Activated T-helper 2 cell treated with anti-CD3 and anti-CD28 coated beads, Interferon-gamma antibody, Interleukin-2, Interleukin-4, amounts not matched to agents 10 μg/mL and 5 μg/mL and 100 μg/mL, durations not matched to agents 14 hours and 24 hours and 36 hours (primary cell): ENCODE results near the gene MYRFL. TPM values are rescaled to one million over a fixed set of nuclear protein-coding genes. Genes with fewer than 3 reads are reported as not detected.

Experiments
- DNase-seq: peaks from one replicate; pipeline ENCODE4 v3.0.0; 2021; ENCODE audit warnings: low spot score
- H3K27ac Mint-ChIP-seq: one replicate; pipeline ENCODE4 v1.8.0; 2021; ENCODE audit warnings: mixed read lengths
- H3K27me3 Mint-ChIP-seq: one replicate; pipeline ENCODE4 v1.8.0; 2021; ENCODE audit warnings: low read depth, mixed read lengths
- H3K36me3 Mint-ChIP-seq: one replicate; pipeline ENCODE4 v1.8.0; 2021; ENCODE audit warnings: low read depth, mixed read lengths
- H3K4me1 Mint-ChIP-seq: one replicate; pipeline ENCODE4 v1.8.0; 2021; ENCODE audit warnings: low read depth, mixed read lengths
- H3K4me3 Mint-ChIP-seq: one replicate; pipeline ENCODE4 v1.8.0; 2021; ENCODE audit warnings: low read depth, mild to moderate bottlenecking, moderate library complexity, mixed read lengths
- H3K9me3 Mint-ChIP-seq: one replicate; pipeline ENCODE4 v1.8.0; 2021; ENCODE audit warnings: mixed read lengths
- intact Hi-C: fragments of 100-400 bp; cut with micrococcal nuclease; formaldehyde crosslinking; loops from one replicate; pipeline ENCODE4 v1.15.1; 2023
- total RNA-seq: library from RNA; stranded (reverse); gene quantifications from 2 replicates; pipeline ENCODE4 v1.2.3, GENCODE V29; 2022

MYRFL gene
- total RNA-seq, 1 donor from 2014 or later, result not detected

DNA sequence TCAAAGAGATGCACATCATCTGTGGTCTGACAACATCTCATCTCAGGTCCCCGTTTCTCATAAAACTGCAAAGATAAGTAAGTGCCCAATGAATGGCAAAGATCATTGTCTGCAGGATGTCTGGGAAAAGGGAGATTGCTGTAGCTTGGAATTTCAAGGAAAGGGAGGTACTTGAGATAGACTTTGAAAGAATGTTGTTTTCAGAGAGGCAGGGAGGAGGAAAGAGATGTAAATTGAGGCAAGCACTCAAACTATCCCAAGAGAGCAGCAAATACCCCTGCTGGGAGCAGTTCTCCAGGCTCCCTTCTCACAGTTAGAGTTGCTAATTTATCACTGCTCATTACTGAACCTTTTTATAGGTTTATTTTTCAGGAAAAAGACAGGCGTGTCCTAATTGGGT, 107.1 kb downstream of the MYRFL start:
- H3K27ac Mint-ChIP-seq, result no peak overlapping the region
- H3K4me1 Mint-ChIP-seq, result no peaks in the 10 kb centered on the region
- H3K36me3 Mint-ChIP-seq, result no peaks in the 10 kb centered on the region
- H3K4me3 Mint-ChIP-seq, result no peak overlapping the region
- peaks cover 7% of the 10 kb centered on the region for H3K27me3 Mint-ChIP-seq
- H3K9me3 Mint-ChIP-seq, result no peaks in the 10 kb centered on the region
- no peak for DNase-seq
- intact Hi-C loops, result no loop called here

DNA sequence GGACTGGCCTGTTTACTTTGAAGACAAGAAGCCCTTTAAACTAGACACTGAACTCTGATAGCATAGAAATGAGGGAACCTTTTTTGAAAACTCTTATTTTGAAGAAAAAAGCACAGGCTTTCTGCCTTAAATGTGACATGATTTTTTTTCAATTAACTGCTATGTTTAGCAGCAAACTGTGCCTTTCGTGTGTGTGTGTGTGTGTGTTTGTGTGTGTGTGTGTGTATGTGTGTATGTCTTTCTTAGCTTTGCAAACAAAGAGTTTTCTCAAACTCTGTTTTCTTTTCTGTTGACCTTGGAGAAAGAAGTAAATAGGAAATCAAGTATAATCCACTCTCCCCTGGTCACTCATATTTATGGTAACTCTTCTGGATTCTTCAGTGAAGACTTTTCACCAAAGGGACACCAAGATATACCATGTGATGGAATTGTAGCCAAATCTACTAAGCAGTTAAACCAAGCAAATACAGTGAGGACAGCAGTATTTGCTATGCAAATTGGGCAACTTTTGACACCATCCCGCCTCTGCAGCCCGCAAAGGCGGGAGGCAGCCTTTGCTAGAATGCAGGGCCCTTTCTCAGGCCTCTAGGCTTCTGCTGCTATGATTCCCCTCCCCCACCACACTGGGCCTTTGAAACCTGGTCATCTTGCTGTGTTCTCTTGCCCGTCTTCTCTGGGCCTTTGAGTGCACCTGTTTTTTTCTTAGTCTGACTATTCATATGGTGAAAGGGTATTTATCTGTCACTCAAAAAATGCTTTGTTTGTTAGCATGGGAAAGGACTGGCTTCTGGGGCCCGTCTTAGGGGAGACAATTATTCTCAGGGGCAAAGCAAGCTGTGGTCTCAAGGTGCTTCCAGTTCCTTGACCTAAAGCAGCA, 107.9 kb downstream of the MYRFL start:
- DNase-seq, result no peak
- H3K4me3 Mint-ChIP-seq, result no peak overlapping the region
- H3K27me3 Mint-ChIP-seq, result peaks cover 5% of the 10 kb centered on the region
- H3K36me3 Mint-ChIP-seq, result no peaks in the 10 kb centered on the region
- H3K4me1 Mint-ChIP-seq, result no peaks in the 10 kb centered on the region
- H3K27ac Mint-ChIP-seq, result no peak overlapping the region
- intact Hi-C loops, result no loop called here
- H3K9me3 Mint-ChIP-seq, result no peaks in the 10 kb centered on the region

DNA sequence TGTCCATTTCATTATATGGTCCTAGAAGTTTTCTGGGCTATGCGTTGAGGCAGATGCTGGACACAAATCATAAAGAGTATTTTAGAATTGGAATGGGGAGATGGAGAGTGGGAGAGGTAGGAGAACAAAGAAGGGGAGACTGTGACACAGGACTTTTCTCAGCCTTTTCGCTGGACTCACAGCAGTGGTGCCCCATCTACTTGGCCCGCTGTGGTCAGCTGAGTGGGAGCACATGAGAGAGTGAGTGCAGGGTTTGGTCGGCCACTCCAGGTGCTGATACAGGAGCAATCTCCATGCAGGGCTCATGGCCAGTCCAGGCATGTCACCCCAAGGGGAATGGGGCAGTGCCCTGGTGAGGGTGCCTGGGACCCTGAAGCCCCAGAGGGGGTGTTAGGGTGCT, 109.0 kb downstream of the MYRFL start:
- intact Hi-C loops, result no loop called here

DNA sequence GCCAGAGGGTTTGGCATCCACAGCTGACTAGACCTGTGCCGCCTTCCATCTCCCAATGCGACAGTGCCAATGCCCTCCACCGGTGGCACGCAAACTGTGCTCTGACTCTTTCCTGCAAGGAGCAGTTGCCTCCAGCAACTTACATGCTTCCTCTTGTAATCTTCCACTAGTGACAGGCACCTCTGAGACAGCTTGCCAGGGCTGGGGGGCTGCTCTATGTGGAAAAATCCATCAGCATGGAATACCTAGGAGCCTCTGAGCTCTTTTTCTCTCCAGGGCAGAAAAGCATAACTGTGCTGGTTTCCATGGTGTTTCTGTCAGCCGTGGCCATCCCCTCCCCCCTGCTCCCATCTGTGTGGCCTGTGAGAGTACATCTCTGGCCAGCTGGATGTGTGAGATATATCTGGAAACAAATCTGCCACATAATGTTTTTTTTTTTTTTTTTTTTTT, 110.6 kb downstream of the MYRFL start:
- Mint-ChIP-seq H3K4me1 (no peaks in the 10 kb centered on the region), H3K4me3 (no peak overlapping the region), H3K27ac (no peak overlapping the region), H3K27me3 (peaks cover 2% of the 10 kb centered on the region), H3K9me3 (no peaks in the 10 kb centered on the region), H3K36me3 (no peaks in the 10 kb centered on the region)
- intact Hi-C loops, result no loop called here
- DNase-seq, result no peak

More for the DNA sequence above, 109.0 kb downstream of the MYRFL start:
- peaks cover 5% of the 10 kb centered on the region for H3K27me3 Mint-ChIP-seq
- H3K36me3 Mint-ChIP-seq, result no peaks in the 10 kb centered on the region
- no peak overlapping the region for H3K4me3 Mint-ChIP-seq
- no peaks in the 10 kb centered on the region for H3K9me3 Mint-ChIP-seq
- H3K4me1 Mint-ChIP-seq, result no peaks in the 10 kb centered on the region
- no peak overlapping the region for H3K27ac Mint-ChIP-seq
- no peak for DNase-seq

DNA sequence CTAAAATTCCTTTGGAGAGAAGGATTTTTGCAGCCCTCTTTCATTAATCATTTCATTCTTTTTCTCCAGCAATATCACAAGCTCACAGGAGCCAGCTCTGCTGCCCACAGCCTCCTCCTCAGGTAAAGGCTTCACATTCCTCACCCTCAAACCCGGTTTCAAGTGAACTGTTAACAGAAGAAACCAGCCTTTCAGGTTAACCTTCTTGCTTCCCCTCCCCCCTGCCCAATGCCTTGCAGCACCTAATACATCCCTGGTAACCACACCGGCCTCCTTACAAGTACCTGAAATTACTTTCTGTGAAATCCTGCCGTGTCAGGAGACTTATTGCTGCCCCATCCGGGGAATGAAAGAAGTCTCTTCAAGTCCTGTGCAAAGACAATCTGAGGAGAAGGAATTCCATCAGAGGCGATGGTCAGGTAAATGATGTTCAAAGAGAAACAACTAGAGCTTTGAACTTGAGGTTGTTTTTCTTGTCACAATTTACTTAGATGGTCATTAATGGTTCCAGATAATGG, 111.2 kb downstream of the MYRFL start:
- H3K36me3 Mint-ChIP-seq, result no peaks in the 10 kb centered on the region
- no peak for DNase-seq
- H3K4me1 Mint-ChIP-seq, result no peaks in the 10 kb centered on the region
- H3K4me3 Mint-ChIP-seq, result no peak overlapping the region
- no peak overlapping the region for H3K27ac Mint-ChIP-seq
- intact Hi-C loops, result no loop called here
- H3K27me3 Mint-ChIP-seq, result peaks cover 2% of the 10 kb centered on the region
- H3K9me3 Mint-ChIP-seq, result no peaks in the 10 kb centered on the region

DNA sequence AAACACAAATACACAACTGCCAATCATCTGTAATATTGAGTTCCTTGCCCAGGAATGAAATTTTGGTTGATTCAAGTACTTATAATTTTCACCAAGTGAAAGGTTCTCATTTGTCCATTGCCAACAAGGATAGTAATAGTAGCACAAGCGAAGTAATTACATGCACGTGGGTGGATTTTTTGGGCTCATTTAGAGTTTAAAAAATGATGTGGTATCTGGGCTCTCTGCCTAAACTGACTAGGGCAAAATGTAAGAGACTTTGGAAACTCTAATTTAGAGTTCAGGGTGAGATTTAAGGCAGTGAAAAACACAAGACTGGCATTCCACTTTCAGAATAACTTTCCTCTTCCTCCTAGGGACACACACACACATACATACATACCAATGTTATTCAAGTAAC, 111.7 kb downstream of the MYRFL start:
- no peak overlapping the region for H3K4me3 Mint-ChIP-seq
- no peaks in the 10 kb centered on the region for H3K36me3 Mint-ChIP-seq
- H3K27ac Mint-ChIP-seq, result no peak overlapping the region
- H3K27me3 Mint-ChIP-seq, result peaks cover 2% of the 10 kb centered on the region
- intact Hi-C loops, result no loop called here
- no peaks in the 10 kb centered on the region for H3K4me1 Mint-ChIP-seq
- DNase-seq, result no peak
- H3K9me3 Mint-ChIP-seq, result no peaks in the 10 kb centered on the region

DNA sequence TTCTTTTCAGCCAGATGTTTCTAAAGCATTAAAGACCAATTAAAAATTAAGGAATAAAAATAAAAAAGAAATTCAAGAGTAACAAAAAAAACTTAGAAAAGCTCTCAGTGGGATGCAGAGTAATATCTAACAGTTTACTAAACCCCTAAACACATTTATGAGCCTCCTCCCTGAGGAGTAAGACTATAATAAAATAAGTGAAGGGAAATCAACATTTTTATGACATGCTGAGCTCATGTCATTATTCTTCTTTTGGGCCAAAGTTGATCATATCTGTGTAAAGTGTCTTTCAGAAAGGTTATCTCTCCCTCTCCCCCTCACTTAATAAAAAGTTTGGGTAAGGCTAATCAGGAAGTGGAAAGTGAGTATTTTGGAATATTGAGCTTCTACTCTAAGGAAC, 122.1 kb downstream of the MYRFL start:
- no peaks in the 10 kb centered on the region for H3K27me3 Mint-ChIP-seq
- no peak overlapping the region for H3K4me3 Mint-ChIP-seq
- H3K27ac Mint-ChIP-seq, result no peak overlapping the region
- no peaks in the 10 kb centered on the region for H3K4me1 Mint-ChIP-seq
- H3K36me3 Mint-ChIP-seq, result no peaks in the 10 kb centered on the region
- intact Hi-C loops, result no loop called here
- DNase-seq, result no peak
- H3K9me3 Mint-ChIP-seq, result no peaks in the 10 kb centered on the region

DNA sequence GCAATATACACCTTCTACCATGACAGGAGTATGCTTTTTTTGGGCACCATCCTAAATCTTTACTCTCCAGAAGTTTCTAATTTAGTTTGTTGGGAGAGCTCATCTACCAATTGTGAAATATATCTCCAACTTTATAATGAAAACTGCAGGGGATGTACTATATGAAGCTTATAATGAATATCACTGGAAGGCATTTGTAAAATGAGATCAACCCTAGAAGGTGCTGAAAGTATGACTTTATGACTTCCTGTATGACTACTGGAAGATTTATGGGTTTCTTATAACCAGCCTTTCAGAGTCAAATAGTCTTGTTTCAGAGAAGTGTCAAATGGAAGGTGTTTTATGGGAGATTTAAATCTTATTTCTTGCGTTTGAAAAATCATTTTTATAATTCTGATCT, 122.9 kb downstream of the MYRFL start:
- intact Hi-C loops, result no loop called here
- H3K9me3 Mint-ChIP-seq, result no peaks in the 10 kb centered on the region
- no peaks in the 10 kb centered on the region for H3K27me3 Mint-ChIP-seq
- H3K4me3 Mint-ChIP-seq, result no peak overlapping the region
- DNase-seq, result no peak
- no peak overlapping the region for H3K27ac Mint-ChIP-seq
- no peaks in the 10 kb centered on the region for H3K4me1 Mint-ChIP-seq
- no peaks in the 10 kb centered on the region for H3K36me3 Mint-ChIP-seq

DNA sequence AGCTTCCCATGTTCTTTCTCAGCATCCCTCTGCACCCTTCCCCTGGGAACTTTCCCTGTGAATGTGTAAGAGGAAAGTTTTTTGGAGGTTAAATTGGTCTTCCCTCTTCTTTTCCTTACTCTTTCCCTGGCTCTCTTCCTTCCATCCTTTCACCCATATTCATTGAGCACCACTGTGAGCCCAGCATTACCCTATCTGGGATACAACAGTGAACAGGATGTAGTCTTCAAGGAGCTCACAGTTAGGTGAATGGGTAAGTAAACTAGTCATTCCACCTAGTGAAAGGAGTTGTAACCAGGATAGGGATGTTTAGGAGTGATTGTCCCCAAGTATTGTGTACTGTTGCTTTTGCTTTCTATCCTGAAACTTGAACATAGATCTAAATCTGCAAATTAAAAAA, 123.8 kb downstream of the MYRFL start:
- H3K27ac Mint-ChIP-seq, result no peak overlapping the region

DNA sequence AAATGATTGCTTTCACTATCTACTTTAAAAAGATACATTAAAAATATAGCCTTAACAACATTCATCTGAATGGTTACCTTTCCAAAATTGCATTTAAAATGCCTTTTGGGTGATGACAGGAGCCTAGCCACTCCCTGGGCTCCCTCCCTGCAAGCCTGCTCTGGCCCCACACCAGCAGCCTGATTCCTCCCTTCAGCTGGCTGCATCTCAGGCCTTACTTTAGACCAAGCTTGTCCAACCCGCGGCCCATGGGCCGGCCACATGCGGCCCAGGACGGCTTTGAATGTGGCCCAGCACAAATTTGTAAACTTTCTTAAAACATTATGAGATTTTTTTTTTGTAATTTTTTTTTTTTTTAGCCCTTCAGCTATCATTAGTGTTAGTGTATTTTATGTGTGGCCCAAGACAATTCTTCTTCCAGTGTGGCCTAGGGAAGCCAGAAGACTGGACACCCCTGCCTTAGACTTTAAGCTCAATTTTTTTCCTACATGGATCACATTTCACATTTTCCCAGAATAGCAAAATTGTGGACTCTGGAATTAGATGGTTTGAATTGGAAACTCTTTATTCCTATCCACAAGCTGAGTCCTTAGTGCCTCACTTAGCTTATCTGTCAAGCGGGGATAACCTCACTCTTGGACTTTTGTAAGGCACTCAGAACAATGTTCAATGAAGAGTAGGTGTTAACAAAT, 124.4 kb downstream of the MYRFL start:
- intact Hi-C loops, result no loop called here
- no peaks in the 10 kb centered on the region for H3K27me3 Mint-ChIP-seq
- no peaks in the 10 kb centered on the region for H3K4me1 Mint-ChIP-seq
- H3K36me3 Mint-ChIP-seq, result no peaks in the 10 kb centered on the region
- H3K9me3 Mint-ChIP-seq, result no peaks in the 10 kb centered on the region
- H3K4me3 Mint-ChIP-seq, result no peak overlapping the region
- H3K27ac Mint-ChIP-seq, result no peak overlapping the region
- no peak for DNase-seq

More for the DNA sequence above, 123.8 kb downstream of the MYRFL start:
- H3K9me3 Mint-ChIP-seq, result no peaks in the 10 kb centered on the region
- no peak overlapping the region for H3K4me3 Mint-ChIP-seq
- no peaks in the 10 kb centered on the region for H3K4me1 Mint-ChIP-seq
- no peaks in the 10 kb centered on the region for H3K36me3 Mint-ChIP-seq
- no peaks in the 10 kb centered on the region for H3K27me3 Mint-ChIP-seq
- intact Hi-C loops, result no loop called here
- no peak for DNase-seq

DNA sequence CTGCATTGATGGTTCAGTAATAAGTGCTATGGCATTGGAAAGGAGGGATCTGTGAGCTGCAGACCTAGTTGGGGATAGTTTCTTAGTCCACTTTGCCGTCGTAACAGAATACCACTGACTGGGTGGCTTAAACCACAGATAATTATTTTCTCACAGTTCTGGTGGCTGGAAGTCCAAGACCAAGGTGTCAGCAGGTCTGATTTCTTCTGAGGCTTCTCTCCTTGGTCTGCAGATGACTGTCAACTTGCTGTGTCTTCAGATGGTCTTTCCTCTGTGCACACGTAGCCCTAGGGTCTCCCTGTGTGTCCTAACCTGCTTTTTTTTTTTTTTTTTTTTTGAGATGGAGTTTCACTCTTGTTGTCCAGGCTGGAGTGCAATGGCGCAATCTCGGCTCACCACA, 126.1 kb downstream of the MYRFL start:
- Mint-ChIP-seq H3K27me3 (no peaks in the 10 kb centered on the region), H3K4me1 (no peaks in the 10 kb centered on the region), H3K4me3 (no peak overlapping the region), H3K9me3 (no peaks in the 10 kb centered on the region), H3K27ac (no peak overlapping the region), H3K36me3 (no peaks in the 10 kb centered on the region)
- DNase-seq, result no peak
- intact Hi-C loops, result no loop called here

DNA sequence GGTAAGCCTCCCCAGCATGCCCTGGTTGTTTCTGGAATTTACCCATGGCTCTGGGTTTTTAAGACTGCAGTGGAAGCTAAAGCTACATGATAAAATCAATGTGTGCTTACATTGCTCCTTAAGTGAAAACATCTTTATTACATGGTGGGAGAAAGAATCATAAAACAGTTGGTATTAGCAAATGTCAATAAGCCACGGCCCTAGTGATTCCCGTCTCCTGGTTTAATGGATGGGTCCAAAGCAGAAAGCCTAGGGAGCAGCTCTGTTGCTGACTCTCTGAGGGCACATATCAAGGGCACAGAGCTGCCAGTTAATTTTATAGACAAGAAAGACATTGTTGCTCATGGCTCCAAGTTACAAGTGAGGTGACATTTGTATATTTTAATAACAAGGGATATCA, 127.9 kb downstream of the MYRFL start:
- H3K27me3 Mint-ChIP-seq, result no peaks in the 10 kb centered on the region
- no peak overlapping the region for H3K4me3 Mint-ChIP-seq
- H3K4me1 Mint-ChIP-seq, result no peaks in the 10 kb centered on the region
- no peak for DNase-seq
- no peaks in the 10 kb centered on the region for H3K9me3 Mint-ChIP-seq
- intact Hi-C loops, result no loop called here
- H3K27ac Mint-ChIP-seq, result no peak overlapping the region
- H3K36me3 Mint-ChIP-seq, result no peaks in the 10 kb centered on the region

DNA sequence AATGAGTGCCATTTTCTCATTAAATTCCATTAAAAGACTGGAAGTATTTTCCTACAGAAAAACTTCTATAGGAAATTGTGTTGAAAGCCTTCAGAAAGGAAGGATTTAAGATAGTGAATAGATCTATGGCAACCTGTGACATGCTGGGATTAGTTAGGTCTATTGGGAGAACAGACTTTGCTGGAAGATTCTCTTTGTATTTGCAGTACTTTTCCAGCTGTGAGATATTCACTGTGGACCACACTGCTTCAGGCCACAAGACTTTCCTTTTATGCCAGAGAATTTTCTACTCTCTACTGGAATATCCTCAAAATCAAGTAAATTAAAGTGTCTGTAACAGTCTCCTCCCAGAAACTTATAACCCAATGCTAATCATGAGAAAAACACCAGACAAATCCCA, 136.2 kb downstream of the MYRFL start:
- intact Hi-C loops, result no loop called here
- no peak for DNase-seq
- H3K27ac Mint-ChIP-seq, result no peak overlapping the region
- H3K4me3 Mint-ChIP-seq, result no peak overlapping the region
- H3K4me1 Mint-ChIP-seq, result no peaks in the 10 kb centered on the region
- peaks cover 1% of the 10 kb centered on the region for H3K27me3 Mint-ChIP-seq
- no peaks in the 10 kb centered on the region for H3K9me3 Mint-ChIP-seq
- H3K36me3 Mint-ChIP-seq, result no peaks in the 10 kb centered on the region
